HG03097 (cell line): ENCODE results near the gene IL25.
"Not testable (repeated sequence)": the region's sequence is repeated elsewhere in the genome, so short reads cannot be mapped to it uniquely, and the experiment has no call there.

Experiments
- ATAC-seq: cut with Tn5 transposase; IDR thresholded peaks from one replicate; pipeline ENCODE4 v1.9.1; 2021; ENCODE audit not compliant: unreplicated experiment, low FRiP score

IL25 gene

DNA sequence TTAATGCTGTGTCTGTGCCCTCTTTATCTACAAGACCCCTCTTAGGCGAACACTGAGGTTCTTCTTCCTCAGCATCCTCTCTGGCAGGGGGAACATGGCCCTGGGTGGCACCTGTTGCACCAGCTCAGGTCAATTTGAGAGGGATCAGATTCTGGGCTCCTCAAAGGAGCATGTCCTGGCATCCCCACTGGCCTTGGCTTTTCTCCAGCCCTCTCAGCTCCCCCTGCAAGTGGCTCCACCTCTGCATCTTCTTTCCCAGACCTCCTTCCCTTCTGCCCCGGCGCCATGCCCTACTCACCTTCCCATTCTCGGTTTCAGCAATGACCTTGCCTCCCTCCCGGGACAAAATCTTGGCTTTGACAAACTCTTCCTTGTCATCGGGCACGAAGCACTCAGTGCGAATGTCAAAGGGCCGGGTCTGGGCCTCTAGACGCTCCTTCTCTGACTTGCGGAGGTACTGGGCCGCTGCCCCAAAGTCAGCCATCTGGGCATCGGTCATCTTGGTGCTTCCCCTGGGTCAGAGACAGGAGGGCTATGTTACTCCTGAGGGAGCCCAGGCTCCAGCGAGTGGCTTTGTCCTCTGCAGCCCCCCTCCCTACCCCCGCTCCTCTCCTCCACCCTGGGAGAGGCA, 34.2 kb downstream of the IL25 start:
- ATAC-seq, result no peak

DNA sequence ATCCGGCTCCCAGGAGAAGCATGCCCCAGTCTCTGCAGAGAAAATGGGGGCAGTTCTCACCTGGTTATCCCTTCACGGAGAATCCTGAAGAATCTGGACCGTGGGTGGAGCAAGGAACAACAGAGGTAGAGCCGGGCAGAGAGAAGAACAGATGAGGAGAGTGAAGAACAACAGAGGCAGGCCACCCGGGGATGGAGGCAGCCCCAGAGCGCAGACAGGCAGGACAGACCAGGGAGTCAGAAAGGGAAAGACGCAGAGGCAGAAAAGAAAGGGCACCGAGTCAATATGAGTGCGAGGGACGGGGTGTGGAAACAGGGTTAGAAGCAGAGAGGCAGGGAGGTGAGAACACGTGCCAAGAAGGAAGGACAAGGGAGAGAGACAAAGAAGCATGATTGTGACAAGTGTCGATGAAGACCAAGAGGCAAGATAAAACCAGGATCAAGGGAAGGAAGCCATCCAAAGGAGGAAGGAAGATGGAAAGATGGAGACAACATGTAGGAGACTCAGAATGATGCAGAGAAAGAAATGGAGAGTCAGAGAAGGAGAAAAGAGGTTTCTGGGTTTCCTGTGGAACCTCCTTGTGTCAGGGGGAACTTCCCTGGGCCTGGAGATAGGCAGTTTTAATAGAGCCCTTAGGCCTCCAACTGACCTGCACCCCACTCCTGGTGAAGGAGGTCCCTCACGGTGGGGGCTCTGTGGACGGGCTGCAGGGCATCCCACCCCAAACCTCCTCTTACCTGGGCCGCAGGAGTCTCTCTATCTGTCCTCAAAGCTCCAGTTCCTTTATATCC, 35.1 kb downstream of the IL25 start, which contains the start of gene MYH6:
MYH6 (minus strand) TSS at position 758 of the 791 bp plus-strand sequence. CDS start 1,050 bp downstream, outside the sequence.
- ATAC-seq, result no peak

DNA sequence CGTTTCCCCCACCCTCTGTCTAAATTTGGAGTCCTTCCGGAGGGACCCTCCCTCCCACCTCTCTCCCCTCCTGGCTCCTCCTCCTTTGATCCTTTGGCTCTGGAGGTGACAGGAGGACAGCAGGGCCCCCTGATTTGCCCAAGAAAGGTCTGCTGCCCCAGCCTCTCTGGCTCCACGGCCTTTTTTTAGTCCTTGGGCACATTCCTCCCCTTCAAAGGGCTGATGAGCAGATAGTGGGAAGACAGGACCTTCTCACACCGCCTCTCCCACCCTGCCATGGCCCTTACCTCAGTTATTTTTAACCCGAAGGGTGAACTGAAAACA, 35.7 kb downstream of the IL25 start:
- no peak for ATAC-seq

DNA sequence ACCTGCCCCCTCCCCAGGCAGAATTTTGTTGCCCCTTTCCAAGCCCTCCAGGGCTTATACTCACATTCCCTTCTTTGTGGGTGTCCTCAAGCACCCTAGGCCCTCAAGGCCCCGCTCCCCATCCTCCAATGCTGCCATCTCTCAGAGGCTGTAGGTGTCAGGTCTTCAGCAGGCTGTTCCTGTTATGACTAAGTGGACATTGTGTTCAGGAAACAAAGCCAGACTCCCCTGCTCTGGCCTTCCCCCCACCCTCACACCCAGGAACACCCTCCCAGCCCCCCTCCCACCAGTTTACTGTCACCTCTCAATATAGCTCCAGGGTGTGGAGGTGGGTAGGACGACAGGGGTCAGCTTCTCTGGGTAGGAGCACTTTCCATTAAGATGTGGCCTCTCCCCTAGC, 36.9 kb downstream of the IL25 start:
- ATAC-seq, result no peak

DNA sequence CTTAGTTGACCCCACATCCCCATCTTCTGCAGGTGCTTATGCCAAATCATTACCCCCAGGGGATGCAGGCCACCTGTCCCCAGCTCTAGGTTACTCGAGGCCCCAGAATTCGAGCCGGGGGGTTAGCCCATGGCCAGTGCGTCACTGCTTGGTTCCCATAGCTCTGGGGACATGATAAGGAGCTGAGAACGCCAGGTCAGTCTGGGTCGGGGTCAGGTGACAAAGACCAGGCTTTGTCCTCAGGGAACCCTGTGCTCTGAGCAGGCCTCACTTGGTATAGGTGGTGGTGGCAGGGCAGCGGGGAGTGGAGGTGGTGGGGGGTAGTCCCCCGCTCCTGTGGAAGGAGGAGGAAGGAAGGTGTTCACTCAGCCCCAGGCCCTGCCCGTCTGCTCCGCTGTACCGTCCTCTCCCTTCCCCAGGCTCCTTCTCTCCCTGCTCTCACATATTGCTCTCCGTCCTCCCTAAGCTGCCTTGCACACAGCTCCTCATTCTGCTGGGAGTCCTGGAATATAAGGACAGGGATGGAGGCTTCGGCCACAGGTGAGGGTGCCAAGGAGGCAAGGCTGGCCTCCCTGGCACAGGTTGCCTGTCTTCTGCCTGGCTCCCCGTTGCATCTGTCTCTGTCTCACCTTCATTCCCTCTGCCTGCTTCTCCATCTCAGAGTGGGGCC, 37.5 kb downstream of the IL25 start:
- ATAC-seq, result no peak

DNA sequence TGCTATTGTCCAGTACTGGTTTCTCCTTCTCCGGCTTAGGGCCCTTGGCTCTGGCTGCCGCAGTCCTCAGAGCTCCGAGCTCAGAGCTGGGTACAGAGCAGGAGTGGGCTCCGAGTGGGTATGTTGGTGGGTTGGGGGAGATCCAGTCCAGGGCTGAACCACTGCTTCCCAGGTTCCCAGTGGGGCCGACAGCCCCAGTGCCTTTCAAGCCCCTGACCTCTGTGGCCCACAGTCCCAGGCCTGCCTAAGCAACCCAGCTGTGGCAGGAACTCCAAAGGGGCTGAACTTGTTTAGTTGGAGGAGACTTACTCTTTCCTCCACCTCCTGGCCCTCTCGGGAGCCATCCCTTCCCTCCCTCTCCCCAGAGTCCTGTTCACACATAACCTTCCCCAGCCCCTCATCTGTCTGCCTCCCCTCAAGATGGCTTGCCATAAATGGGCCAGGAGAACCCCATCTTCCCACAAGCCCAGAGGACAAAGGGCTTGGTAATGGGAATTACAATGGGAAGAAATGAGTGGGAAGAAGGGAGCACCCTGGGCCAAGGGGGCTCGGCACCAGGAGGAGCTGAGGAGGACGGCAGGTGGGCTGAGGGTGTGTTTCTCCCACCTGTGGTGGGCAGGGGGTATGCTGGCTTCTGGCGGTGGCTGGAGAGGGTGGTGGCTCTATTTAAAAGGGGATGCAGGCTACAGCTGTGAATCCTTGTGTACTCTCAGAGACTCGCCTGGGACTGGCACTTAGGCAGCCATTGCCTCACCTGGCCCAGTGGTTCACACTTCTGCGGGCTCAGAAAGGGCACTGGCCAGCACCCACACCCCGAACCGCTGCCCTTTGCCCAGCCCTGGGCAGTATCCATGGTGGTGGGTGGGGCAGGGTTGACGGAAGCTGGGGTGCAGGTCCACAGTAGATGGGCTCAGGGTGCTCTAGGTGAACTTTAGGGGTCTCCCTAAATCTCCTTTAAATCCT, 39.2 kb downstream of the IL25 start:
- ATAC-seq, result no peak

DNA sequence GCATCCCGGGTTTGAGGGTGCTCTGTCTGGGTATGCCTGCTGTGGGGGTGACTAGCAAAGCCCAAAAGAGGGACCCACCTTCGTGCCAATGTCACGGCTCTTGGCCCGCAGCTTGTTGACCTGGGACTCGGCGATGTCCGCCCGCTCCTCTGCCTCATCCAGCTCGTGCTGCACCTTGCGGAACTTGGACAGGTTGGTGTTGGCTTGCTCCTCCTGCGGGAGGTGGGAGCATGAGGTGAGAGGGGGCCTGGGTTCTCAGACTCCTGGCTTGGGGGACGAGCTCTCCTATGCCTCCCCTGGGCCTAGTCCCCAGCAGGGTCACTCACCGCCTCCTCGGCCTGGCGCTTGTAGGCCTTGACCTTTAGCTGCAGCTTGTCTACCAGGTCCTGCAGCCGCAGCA, 41.1 kb downstream of the IL25 start:
- ATAC-seq, result no peak

DNA sequence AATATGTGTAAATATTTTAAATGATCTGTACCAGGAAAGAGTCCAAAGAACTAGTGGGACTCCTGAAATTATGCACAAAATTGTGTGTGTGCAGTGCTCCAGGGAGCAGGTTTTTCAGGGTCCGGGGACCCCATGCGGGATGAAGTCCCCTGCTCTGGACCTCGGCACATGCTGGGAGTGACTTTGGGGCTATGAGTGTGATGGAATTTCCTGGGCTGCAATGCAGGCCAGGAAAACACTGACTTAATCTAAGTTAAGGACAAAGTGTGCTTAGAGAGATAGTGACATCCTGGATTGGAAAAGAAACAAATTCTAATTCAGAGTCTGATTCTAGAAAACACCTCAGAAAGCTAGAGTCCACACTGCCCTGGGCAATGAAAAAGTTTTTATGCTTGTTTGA, 41.6 kb downstream of the IL25 start:
- no peak for ATAC-seq

DNA sequence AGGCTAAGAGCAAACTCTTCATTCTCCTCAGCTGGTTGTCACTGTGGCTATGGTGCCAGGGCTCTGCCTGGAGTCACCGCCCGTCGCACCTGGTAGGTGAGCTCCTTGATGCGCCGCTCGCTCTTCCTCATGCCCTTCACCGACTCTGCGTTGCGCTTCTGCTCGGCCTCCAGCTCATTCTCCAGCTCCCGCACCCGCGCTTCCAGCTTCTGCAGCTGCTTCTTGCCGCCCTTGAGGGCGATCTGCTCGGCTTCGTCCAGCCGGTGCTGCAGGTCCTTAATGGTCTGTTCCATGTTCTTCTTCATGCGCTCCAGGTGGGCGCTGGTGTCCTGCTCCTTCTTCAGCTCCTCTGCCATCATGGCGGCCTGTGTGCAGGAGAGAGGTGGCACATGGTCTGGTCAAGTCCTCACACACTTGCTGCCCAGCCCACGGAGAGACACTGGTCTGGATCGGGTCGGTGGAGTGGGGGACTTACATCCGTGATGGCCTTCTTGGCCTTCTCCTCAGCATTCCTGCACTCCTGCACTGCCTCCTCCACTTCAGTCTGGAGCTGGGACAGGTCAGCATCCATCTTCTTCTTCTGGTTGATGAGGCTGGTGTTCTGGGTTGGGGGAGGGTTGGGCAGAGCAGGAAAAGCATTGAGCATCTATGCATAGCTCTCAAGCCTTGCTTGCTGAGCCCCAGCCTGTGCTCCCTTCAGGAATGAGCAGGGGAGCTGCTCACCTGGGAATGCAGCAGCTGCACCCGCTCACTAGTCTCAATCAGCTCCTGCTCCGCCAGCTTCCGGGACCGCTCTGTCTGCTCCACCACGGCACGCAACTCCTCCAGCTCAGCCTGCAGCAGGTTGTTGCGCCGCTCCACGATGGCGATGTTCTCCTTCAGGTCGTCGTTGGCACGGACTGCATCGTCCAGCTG, 42.6 kb downstream of the IL25 start:
- no peak for ATAC-seq

DNA sequence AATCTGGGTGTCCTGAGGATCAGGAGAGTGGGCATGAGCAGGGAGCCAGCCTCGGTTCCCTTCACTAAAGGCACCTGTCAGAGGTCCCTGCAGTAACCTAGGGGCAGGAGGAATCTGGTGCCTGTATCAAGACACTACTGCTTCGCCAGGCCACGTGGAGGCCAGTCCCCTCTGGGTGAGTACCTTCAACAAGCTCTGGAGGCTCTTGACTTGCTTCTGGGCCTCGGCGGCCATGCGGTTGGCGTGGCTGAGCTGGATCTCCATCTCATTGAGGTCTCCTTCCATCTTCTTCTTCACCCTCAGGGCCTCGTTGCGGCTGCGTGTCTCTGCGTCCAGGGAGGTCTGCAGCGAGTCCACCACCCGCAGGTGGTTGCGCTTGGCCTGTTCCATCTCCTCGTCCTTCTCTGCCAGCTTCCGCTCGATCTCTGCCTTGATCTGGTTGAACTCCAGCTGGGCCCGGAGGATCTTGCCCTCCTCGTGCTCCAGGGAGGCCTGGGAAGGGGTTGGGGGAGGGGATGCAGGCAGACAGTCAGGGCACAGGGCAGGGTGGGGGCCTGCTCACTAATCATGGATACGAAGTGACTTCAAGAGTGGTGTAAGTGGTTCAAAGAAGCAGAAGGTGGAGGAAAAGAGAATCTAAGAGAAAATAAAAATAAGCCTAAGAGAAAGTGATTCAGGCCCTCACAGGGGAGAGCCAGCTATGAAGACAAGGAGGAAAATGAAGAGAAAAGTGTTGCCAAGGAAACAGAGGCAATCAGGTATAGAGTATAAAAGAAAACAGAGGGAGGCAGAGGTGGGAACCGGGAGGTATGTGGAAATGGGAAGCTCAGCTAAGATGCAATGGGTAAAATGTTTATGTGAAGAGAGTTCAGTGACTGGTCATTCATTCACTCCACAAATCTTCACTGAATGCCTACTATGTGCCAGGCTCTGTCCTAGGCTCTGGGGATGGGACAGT, 43.5 kb downstream of the IL25 start:
- no peak for ATAC-seq

DNA sequence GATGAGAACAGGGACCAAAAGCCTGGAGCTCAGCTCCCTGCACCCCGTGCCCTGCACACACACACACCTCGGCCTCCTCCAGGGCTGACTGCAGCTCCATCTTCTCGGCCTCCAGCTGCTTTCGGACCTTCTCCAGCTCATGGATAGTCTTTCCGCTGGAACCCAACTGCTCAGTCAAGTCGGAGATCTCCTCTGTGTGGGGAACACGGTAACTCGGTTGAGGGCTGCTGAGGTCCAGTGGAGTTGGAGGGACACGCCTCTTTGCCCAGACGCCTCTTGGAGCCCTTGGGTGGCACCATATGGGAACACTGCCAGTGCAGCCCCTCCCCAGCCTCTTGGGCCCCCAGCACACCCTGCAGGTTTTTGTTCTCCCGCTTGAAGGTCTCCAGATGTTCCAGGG, 44.2 kb downstream of the IL25 start:
- no peak for ATAC-seq

DNA sequence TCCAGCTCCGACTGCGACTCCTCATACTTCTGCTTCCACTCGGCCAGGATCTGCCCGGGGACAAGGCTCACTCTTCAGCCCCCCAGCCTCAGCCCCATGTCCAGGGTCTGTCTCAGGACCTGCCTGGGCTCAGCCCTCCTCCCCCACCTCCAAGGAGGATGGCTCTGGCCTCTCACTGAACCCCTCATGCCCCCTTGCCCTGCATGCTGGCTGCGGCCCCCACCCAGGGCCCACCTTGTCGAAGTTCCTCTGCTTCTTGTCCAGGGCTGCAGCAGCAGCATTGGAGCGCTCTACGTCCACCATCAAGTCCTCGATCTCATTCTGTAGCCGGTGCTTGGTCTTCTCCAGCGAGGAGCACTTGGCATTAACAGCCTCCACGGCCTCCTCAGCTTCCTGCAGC, 44.7 kb downstream of the IL25 start:
- not testable (repeated sequence) for ATAC-seq

DNA sequence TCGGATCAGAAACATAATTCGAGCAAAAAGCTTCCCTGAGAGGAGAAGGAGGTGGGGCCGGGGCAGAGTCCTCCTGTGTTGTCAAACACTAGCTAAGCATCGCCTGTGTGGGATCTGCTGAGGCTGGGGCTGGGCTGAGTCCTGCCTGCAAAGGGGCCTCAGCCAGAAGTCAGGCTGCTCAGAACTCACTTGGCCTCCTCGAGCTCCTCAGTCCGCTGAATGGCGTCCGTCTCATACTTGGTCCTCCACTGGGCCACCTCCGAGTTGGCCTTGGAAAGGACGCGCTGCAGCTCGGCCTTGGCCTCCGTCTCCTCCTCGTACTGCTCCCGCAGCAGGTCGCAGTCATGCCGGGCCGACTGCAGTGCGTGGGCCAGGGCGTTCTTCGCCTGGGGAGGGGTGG, 45.4 kb downstream of the IL25 start:
- no peak for ATAC-seq

DNA sequence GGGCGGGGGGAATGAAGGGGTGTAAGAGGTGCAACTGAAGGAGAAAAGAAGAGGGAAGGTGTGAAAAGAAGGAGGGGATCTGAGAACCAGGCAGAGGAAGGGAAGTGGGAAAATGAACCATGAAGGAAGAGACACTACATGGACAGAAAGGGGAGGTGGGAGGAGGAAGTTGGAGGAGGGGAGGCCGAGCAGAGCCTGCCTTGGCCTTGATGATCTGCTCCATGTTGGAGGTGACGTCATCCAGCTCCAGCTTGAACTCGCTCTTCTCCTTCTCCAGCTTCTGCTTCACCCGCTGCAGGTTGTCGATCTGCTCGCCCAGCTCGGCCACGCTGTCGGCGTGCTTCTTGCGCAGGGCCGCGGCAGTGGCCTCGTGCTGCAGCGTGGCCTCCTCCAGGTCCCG, 47.0 kb downstream of the IL25 start:
- ATAC-seq, result not testable (repeated sequence)

DNA sequence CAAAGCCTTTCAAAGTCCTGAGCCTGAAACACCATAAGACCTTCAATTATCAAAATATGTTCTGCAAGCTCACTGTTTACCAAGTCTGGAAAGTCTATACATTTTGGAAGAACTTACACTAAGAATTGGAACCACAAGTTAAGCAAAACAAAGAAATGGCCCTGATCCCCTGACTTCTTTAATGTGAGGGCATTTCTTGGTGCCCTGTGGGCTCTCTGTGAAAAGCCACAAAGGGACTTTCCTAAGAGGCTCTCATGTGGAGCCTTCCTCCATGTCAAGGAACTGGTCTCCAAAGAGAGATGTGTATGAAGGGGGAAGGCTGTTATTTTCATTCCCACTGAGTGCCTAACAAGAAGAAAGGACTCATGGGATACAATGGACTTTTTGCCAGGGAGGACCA, 49.0 kb downstream of the IL25 start:
- no peak for ATAC-seq

DNA sequence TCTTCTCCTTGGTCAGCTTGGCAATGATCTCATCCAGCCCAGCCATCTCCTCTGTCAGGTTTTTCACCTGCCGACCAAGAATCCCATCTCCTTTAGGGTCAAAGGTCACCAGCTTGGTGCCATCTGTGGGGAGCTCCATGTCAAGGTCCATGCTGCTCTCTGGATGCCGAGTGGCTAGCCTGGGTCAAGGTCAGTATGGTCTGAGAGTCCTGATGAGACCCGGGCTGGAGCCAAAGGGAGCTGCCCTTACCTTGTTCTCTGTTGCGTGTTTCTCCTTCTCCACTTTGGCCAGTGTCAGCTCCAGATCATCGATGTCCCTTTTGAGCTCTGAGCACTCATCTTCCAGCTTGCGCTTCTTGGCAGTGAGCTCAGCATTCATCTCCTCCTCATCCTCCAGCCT, 51.0 kb downstream of the IL25 start:
- no peak for ATAC-seq

DNA sequence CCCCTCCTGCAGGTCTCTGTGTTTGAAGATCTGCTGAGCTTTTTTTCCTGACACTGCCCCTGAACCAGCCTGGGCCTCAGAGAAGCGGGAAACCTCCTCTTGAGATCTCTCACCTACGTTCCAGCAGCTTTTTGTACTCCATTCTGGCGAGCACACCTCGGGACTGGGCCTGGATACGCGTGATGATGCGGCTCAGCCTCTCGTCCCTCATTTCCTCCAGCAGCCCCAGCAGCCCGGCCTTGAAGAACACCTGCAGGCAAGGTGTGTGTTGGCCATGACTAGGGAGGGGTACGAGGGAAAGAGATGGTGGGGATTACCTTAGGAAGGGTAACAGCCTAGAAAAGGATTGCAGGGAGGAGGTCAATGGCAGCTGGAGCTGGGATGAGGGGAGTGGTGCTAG, 52.6 kb downstream of the IL25 start:
- ATAC-seq, result no peak

DNA sequence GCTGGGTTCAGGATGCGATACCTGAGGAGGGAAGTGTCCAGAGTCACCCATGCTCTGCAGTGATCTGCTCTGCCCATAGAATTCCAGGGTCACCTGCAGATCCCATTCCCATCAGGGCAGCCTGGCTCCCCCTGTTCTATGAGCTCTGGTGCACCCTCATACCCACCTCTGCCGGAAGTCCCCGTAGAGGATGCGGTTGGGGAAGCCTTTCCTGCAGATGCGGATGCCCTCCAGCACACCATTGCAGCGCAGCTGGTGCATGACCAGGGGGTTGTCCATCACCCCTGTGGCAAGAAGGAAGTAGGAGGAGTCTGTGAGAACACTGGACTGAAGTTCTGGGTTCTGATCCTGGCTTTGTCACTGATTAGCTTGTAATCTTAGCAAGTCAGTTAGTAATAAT, 53.2 kb downstream of the IL25 start:
- ATAC-seq, result not testable (repeated sequence)
